HG03159 (cell line): ENCODE data around the gene CPA1.

Source experiments
- ATAC-seq: cut with Tn5 transposase; IDR thresholded peaks from one replicate; pipeline ENCODE4 v1.9.1; 2021; ENCODE audit warnings: mild to moderate bottlenecking, moderate library complexity; ENCODE audit not compliant: unreplicated experiment

CPA1 gene

GRCh38 chr7:130423501-130424037 lies 43.3 kb downstream of the CPA1 start:
- ATAC-seq = no peak

- ATAC-seq = no peak
Measured at GRCh38 chr7:130425796-130426195, 45.5 kb downstream of the CPA1 start.

- no peak for ATAC-seq
Measured at GRCh38 chr7:130426564-130426963, 46.3 kb downstream of the CPA1 start.

- no peak for ATAC-seq
Measured at GRCh38 chr7:130429019-130429418, 48.7 kb downstream of the CPA1 start.

- no peak for ATAC-seq
Measured at GRCh38 chr7:130430115-130430514, 49.8 kb downstream of the CPA1 start.

- ATAC-seq = no peak
Measured at GRCh38 chr7:130430841-130431666, 50.8 kb downstream of the CPA1 start.

GRCh38 chr7:130432886-130433285 lies 52.6 kb downstream of the CPA1 start:
- no peak for ATAC-seq

GRCh38 chr7:130433301-130433700 lies 53.0 kb downstream of the CPA1 start:
- no peak for ATAC-seq

GRCh38 chr7:130435311-130435854 lies 55.1 kb downstream of the CPA1 start:
- no peak for ATAC-seq

GRCh38 chr7:130436253-130436652 lies 56.0 kb downstream of the CPA1 start:
- no peak for ATAC-seq
